ENCODE measurements around the gene CCDC78. TPM values are rescaled to one million over a fixed set of nuclear protein-coding genes. Genes with fewer than 3 reads are reported as not detected.

Gene CCDC78
- total RNA-seq, 6 experiments from 2014 or later = 0.31 TPM; not detected in 5

GRCh38 chr16:735982-736453 lies 9.8 kb upstream of the CCDC78 start:
- DNase-seq (no peak), ATAC-seq (no peak)
- WGBS (ENCODE audit: insufficient coverage, low coverage, low lambda C conversion rate, missing lambda C conversion rate) = 77% methylated on average over 10 of the region's 13 CpGs
- Histone ChIP-seq H3K4me3 (no peak overlapping the region), H3K4me1 (peaks cover 0 to 12% (median 5%) of the 10 kb centered on the region in 4 donors), H3K27me3 (no peaks in the 10 kb centered on the region), H3K36me3 (peaks cover 0 to 34% (median 3%) of the 10 kb centered on the region in 4 donors), H3K27ac (no peak overlapping the region), H3K9me3 (no peaks in the 10 kb centered on the region)
- TF ChIP-seq POLR2A (IDR thresholded peaks at IDR 0.05) = no peak
- TF ChIP-seq, protein P1, sequence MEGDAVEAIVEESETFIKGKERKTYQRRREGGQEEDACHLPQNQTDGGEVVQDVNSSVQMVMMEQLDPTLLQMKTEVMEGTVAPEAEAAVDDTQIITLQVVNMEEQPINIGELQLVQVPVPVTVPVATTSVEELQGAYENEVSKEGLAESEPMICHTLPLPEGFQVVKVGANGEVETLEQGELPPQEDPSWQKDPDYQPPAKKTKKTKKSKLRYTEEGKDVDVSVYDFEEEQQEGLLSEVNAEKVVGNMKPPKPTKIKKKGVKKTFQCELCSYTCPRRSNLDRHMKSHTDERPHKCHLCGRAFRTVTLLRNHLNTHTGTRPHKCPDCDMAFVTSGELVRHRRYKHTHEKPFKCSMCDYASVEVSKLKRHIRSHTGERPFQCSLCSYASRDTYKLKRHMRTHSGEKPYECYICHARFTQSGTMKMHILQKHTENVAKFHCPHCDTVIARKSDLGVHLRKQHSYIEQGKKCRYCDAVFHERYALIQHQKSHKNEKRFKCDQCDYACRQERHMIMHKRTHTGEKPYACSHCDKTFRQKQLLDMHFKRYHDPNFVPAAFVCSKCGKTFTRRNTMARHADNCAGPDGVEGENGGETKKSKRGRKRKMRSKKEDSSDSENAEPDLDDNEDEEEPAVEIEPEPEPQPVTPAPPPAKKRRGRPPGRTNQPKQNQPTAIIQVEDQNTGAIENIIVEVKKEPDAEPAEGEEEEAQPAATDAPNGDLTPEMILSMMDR (IDR thresholded peaks at IDR 0.05) = no peak
- intact Hi-C loops (cut with DNase I) = no loop called here

DNA sequence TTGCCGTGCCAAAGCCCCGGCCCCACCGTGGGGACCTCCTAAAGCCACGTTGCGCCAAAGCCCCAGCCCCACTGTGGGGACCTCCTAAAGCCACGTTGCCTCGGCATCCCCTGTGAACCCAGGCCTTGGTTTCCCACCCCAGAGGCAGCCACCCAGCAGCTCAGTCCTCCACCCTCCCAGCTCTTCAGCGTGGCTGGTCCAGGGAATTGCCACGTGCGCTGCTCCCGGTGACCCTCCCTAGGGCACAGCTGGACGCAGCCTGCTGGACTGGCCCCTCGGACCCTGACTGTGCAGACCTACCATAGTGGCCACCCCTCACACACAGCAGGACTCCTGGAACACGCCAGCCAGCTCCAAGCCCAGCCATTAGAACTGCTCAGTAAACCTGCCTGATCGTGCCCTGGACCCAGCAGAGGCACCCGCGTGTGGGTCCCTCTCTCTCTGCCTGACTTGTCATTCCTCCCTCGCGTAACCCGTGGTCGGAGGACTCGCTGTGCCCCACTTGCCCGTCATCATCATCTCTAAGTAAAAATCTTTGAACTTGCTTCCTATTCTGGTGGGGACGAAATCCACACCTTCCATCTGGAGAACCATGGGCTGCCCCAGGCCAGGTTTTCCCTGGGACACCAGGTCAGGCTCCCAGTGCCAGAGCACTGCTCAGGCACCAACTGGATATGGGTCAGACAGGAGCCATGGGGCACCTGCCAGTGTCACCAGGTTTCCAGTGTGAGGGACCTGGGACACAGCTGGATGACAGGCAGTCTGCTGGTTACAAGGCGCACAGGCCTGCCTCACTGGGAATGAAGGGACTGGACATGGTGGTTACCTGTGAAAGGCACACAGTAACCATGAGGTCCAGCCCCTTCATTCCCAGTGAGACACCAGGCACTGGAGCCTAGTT lies 9.0 kb upstream of the CCDC78 start:
- intact Hi-C loops (cut with DNase I) = no loop called here
- no peak for ATAC-seq
- H3K9me3 ChIP-seq = no peaks in the 10 kb centered on the region
- WGBS (ENCODE audit: insufficient coverage, low coverage, low lambda C conversion rate, missing lambda C conversion rate) = 78% methylated on average over 7 of the region's 25 CpGs
- TF ChIP-seq POLR2A (IDR thresholded peaks at IDR 0.05) = no peak
- TF ChIP-seq, protein P1 (IDR thresholded peaks at IDR 0.05) = no peak
- H3K36me3 ChIP-seq = peaks cover 0 to 34% (median 3%) of the 10 kb centered on the region in 4 donors
- no peaks in the 10 kb centered on the region for H3K27me3 ChIP-seq
- no peak overlapping the region for H3K27ac ChIP-seq
- H3K4me1 ChIP-seq = peaks cover 0 to 10% (median 4%) of the 10 kb centered on the region in 4 donors
- peak in 1 of 3 donors; percentile 51 for DNase-seq
- no peak overlapping the region for H3K4me3 ChIP-seq

- H3K27ac ChIP-seq = no peak overlapping the region
- peaks cover 0 to 34% (median 3%) of the 10 kb centered on the region in 4 donors for H3K36me3 ChIP-seq
- H3K9me3 ChIP-seq = no peaks in the 10 kb centered on the region
- WGBS (ENCODE audit: insufficient coverage, low coverage, low lambda C conversion rate, missing lambda C conversion rate) = 85% methylated on average over 17 of the region's 49 CpGs
- no peak for ATAC-seq
- TF ChIP-seq POLR2A (IDR thresholded peaks at IDR 0.05) = no peak
- TF ChIP-seq, protein P1 (IDR thresholded peaks at IDR 0.05) = no peak
- no peak overlapping the region for H3K4me3 ChIP-seq
- DNase-seq = no peak
- intact Hi-C loops (cut with DNase I) = no loop called here
- H3K4me1 ChIP-seq = peaks cover 0 to 2% (median under 1%) of the 10 kb centered on the region in 4 donors
- no peaks in the 10 kb centered on the region for H3K27me3 ChIP-seq
These were observed 8.2 kb upstream of the CCDC78 start for GRCh38 chr16:734208-734980.

- peak in 2 of 4 donors; percentile 6 to 15 for ATAC-seq
These were observed 7.4 kb upstream of the CCDC78 start for GRCh38 chr16:733382-734207.

More at GRCh38 chr16:733382-734207, 7.4 kb upstream of the CCDC78 start:
- H3K4me3 ChIP-seq = no peak overlapping the region
- TF ChIP-seq POLR2A (IDR thresholded peaks at IDR 0.05) = no peak
- TF ChIP-seq, protein P1 (IDR thresholded peaks at IDR 0.05) = peak in 2 of 4 donors; percentile 20 to 26
- H3K36me3 ChIP-seq = peaks cover 0 to 34% (median 3%) of the 10 kb centered on the region in 4 donors
- H3K9me3 ChIP-seq = no peaks in the 10 kb centered on the region
- H3K4me1 ChIP-seq = peaks cover 0 to 1% (median 0%) of the 10 kb centered on the region in 4 donors
- intact Hi-C loops (cut with DNase I) = no loop called here
- peak in 1 of 3 donors; percentile 52 for DNase-seq
- no peak overlapping the region for H3K27ac ChIP-seq
- no CpG with 5 or more reads among the region's 34 CpGs for WGBS (ENCODE audit: insufficient coverage, low coverage, low lambda C conversion rate, missing lambda C conversion rate)
- no peaks in the 10 kb centered on the region for H3K27me3 ChIP-seq
